DND-41 (cell line): ENCODE data around the gene MGAT4A.

Experiments
- EZH2 ChIP-seq: IDR thresholded peaks from 3 replicates; pipeline ENCODE4 v1.6.1; 2012; ENCODE audit warnings: borderline replicate concordance, low read depth, mild to moderate bottlenecking, moderate library complexity, low read length, inconsistent platforms; ENCODE audit not compliant: severe bottlenecking
- TF ChIP-seq, protein P1 (sequence below): IDR thresholded peaks from 2 replicates; pipeline ENCODE4 v1.5.1; 2012; ENCODE audit warnings: borderline replicate concordance, low read length, moderate library complexity, mild to moderate bottlenecking; ENCODE audit not compliant: poor library complexity, severe bottlenecking; ENCODE audit errors: extremely low read depth

GRCh38 chr2:98676742-98677141, 54.2 kb downstream of the MGAT4A start:
- TF ChIP-seq, protein P1, sequence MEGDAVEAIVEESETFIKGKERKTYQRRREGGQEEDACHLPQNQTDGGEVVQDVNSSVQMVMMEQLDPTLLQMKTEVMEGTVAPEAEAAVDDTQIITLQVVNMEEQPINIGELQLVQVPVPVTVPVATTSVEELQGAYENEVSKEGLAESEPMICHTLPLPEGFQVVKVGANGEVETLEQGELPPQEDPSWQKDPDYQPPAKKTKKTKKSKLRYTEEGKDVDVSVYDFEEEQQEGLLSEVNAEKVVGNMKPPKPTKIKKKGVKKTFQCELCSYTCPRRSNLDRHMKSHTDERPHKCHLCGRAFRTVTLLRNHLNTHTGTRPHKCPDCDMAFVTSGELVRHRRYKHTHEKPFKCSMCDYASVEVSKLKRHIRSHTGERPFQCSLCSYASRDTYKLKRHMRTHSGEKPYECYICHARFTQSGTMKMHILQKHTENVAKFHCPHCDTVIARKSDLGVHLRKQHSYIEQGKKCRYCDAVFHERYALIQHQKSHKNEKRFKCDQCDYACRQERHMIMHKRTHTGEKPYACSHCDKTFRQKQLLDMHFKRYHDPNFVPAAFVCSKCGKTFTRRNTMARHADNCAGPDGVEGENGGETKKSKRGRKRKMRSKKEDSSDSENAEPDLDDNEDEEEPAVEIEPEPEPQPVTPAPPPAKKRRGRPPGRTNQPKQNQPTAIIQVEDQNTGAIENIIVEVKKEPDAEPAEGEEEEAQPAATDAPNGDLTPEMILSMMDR = no peak
- TF ChIP-seq EZH2 = no peak
